ENCODE data around the gene WLS. TPM values are rescaled to one million over a fixed set of nuclear protein-coding genes. Genes with fewer than 3 reads are reported as not detected.

Gene WLS
- total and polyA plus RNA-seq, 2 experiments from 2014 or later: 0.87 to 1.2 TPM

- H3K9me2 ChIP-seq (ENCODE audit: insufficient read depth): no peaks in the 10 kb centered on the region
- no peaks in the 10 kb centered on the region for H4K20me1 ChIP-seq (replicated peaks; ENCODE audit: insufficient read depth)
- H3K4me1 ChIP-seq (ENCODE audit: insufficient read depth): 0 out of 2 replicates have a peak, but pooled peaks cover 6% of the 10 kb centered on the region
- H3K79me2 ChIP-seq (replicated peaks; ENCODE audit: insufficient read depth): no peaks in the 10 kb centered on the region
- H3K27ac Mint-ChIP-seq: no peak overlapping the region
- no peaks in the 10 kb centered on the region for H3F3A ChIP-seq (replicated peaks; ENCODE audit: low read depth)
- H3K4me2 ChIP-seq: no peak overlapping the region
- H3K27me3 Mint-ChIP-seq (ENCODE audit: insufficient read depth, low read depth, poor library complexity): no peaks in the 10 kb centered on the region
- no peak overlapping the region for H2AFZ ChIP-seq
- no peak overlapping the region for H3K27ac ChIP-seq (ENCODE audit: low read depth)
- H3K4me1 Mint-ChIP-seq: peaks cover 15% of the 10 kb centered on the region
- H3K4me3 ChIP-seq: no peak overlapping the region
- ATAC-seq: no peak
- H3K4me3 Mint-ChIP-seq: no peak overlapping the region
- no peaks in the 10 kb centered on the region for H3K36me3 Mint-ChIP-seq (ENCODE audit: low read depth)
- no peaks in the 10 kb centered on the region for H3K27me3 ChIP-seq (ENCODE audit: insufficient read depth)
- TF ChIP-seq CTCF (conservative IDR thresholded peaks at IDR 0.05; ENCODE audit: low read depth in 2 of 2) (no peak), ETS1 (IDR thresholded peaks at IDR 0.05) (no peak), POLR2AphosphoS5 (IDR thresholded peaks at IDR 0.05; ENCODE audit: low read depth) (no peak), JUNB (IDR thresholded peaks at IDR 0.05; ENCODE audit: unreplicated experiment) (no peak), EZH2phosphoT487 (IDR thresholded peaks at IDR 0.05; ENCODE audit: unreplicated experiment) (no peak), STAT1 (IDR thresholded peaks at IDR 0.05; ENCODE audit: unreplicated experiment) (no peak), ZNF114 (CRISPR knock-in tag; IDR thresholded peaks at IDR 0.05) (no peak), ZNF331 (CRISPR knock-in tag; IDR thresholded peaks at IDR 0.05; ENCODE audit: low read depth) (no peak), NANOG (IDR thresholded peaks at IDR 0.05; ENCODE audit: borderline replicate concordance) (no peak), REST (IDR thresholded peaks at IDR 0.05; ENCODE audit: unreplicated experiment) (no peak)
- H3K36me3 ChIP-seq (ENCODE audit: insufficient read depth): no peaks in the 10 kb centered on the region
- no peak for DNase-seq (ENCODE audit: low spot score)
- H3K9me3 Mint-ChIP-seq: no peaks in the 10 kb centered on the region
Measured at GRCh38 chr1:68148631-68149030, 83.7 kb downstream of the WLS start.
